ENCODE data around the gene SF3A1. TPM values are rescaled to one million over a fixed set of nuclear protein-coding genes. Genes with fewer than 3 reads are reported as not detected.

Gene SF3A1
- total RNA-seq, 1 experiment from 2014 or later = 272 TPM

DNA sequence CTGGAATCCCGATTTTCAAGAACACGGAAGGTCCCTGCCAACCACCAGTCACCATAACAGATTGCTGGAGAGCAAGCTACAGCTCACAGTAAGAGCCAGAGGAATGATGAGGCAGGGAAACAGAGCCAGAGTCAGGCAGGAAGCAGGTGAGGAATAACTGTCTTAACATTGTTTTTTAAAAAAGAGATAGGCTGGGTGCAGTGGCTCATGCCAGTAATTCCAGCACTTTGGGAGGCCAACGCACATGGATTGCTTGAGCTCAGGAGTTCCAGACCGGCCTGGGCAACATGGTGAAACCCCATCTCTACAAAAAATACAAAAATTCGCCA is 53.9 kb downstream of the SF3A1 start:
- ChIA-PET POLR2A (no interaction called here), CTCF (interaction anchor here (0.6 to 7.9 kb wide), 5 partner anchors 14 to 933 kb away, joined by 3 to 57 read pairs (median 4); partner anchors contain the start of genes CASTOR1 and RNF215)
- TF ChIP-seq, protein P1, sequence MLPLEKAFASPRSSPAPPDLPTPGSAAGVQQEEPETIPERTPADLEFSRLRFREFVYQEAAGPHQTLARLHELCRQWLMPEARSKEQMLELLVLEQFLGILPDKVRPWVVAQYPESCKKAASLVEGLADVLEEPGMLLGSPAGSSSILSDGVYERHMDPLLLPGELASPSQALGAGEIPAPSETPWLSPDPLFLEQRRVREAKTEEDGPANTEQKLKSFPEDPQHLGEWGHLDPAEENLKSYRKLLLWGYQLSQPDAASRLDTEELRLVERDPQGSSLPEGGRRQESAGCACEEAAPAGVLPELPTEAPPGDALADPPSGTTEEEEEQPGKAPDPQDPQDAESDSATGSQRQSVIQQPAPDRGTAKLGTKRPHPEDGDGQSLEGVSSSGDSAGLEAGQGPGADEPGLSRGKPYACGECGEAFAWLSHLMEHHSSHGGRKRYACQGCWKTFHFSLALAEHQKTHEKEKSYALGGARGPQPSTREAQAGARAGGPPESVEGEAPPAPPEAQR (CRISPR knock-in tag; IDR thresholded peaks at IDR 0.05) = no peak
- TF ChIP-seq FOXK1 (CRISPR knock-in tag; IDR thresholded peaks at IDR 0.05) (no peak), EMX1 (CRISPR knock-in tag; IDR thresholded peaks at IDR 0.05) (no peak), SMAD3 (CRISPR knock-in tag; IDR thresholded peaks at IDR 0.05; ENCODE audit: borderline replicate concordance) (no peak), SP1 (CRISPR knock-in tag; conservative IDR thresholded peaks at IDR 0.05) (no peak), IRF2 (CRISPR knock-in tag; IDR thresholded peaks at IDR 0.05; ENCODE audit: borderline replicate concordance, low read depth) (no peak), NFE2L1 (CRISPR knock-in tag; IDR thresholded peaks at IDR 0.05) (no peak), ZNF138 (CRISPR knock-in tag; conservative IDR thresholded peaks at IDR 0.05) (no peak), FOXP1 (CRISPR knock-in tag; IDR thresholded peaks at IDR 0.05; ENCODE audit: borderline replicate concordance) (no peak), NFYB (CRISPR knock-in tag; conservative IDR thresholded peaks at IDR 0.05; ENCODE audit: low read depth) (no peak), SMAD4 (CRISPR knock-in tag; IDR thresholded peaks at IDR 0.05) (no peak), HMGA2 (CRISPR knock-in tag; IDR thresholded peaks at IDR 0.05) (no peak)
- TF ChIP-seq, protein P2, sequence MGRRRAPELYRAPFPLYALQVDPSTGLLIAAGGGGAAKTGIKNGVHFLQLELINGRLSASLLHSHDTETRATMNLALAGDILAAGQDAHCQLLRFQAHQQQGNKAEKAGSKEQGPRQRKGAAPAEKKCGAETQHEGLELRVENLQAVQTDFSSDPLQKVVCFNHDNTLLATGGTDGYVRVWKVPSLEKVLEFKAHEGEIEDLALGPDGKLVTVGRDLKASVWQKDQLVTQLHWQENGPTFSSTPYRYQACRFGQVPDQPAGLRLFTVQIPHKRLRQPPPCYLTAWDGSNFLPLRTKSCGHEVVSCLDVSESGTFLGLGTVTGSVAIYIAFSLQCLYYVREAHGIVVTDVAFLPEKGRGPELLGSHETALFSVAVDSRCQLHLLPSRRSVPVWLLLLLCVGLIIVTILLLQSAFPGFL (CRISPR knock-in tag; IDR thresholded peaks at IDR 0.05; ENCODE audit: borderline replicate concordance) = no peak
- TF ChIP-seq, protein P3, sequence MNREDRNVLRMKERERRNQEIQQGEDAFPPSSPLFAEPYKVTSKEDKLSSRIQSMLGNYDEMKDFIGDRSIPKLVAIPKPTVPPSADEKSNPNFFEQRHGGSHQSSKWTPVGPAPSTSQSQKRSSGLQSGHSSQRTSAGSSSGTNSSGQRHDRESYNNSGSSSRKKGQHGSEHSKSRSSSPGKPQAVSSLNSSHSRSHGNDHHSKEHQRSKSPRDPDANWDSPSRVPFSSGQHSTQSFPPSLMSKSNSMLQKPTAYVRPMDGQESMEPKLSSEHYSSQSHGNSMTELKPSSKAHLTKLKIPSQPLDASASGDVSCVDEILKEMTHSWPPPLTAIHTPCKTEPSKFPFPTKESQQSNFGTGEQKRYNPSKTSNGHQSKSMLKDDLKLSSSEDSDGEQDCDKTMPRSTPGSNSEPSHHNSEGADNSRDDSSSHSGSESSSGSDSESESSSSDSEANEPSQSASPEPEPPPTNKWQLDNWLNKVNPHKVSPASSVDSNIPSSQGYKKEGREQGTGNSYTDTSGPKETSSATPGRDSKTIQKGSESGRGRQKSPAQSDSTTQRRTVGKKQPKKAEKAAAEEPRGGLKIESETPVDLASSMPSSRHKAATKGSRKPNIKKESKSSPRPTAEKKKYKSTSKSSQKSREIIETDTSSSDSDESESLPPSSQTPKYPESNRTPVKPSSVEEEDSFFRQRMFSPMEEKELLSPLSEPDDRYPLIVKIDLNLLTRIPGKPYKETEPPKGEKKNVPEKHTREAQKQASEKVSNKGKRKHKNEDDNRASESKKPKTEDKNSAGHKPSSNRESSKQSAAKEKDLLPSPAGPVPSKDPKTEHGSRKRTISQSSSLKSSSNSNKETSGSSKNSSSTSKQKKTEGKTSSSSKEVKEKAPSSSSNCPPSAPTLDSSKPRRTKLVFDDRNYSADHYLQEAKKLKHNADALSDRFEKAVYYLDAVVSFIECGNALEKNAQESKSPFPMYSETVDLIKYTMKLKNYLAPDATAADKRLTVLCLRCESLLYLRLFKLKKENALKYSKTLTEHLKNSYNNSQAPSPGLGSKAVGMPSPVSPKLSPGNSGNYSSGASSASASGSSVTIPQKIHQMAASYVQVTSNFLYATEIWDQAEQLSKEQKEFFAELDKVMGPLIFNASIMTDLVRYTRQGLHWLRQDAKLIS (CRISPR knock-in tag; IDR thresholded peaks at IDR 0.05; ENCODE audit: borderline replicate concordance) = no peak
- TF ChIP-seq, protein P4, sequence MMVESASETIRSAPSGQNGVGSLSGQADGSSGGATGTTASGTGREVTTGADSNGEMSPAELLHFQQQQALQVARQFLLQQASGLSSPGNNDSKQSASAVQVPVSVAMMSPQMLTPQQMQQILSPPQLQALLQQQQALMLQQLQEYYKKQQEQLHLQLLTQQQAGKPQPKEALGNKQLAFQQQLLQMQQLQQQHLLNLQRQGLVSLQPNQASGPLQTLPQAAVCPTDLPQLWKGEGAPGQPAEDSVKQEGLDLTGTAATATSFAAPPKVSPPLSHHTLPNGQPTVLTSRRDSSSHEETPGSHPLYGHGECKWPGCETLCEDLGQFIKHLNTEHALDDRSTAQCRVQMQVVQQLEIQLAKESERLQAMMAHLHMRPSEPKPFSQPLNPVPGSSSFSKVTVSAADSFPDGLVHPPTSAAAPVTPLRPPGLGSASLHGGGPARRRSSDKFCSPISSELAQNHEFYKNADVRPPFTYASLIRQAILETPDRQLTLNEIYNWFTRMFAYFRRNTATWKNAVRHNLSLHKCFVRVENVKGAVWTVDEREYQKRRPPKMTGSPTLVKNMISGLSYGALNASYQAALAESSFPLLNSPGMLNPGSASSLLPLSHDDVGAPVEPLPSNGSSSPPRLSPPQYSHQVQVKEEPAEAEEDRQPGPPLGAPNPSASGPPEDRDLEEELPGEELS (CRISPR knock-in tag; IDR thresholded peaks at IDR 0.05) = no peak
- TF ChIP-seq, protein P5, sequence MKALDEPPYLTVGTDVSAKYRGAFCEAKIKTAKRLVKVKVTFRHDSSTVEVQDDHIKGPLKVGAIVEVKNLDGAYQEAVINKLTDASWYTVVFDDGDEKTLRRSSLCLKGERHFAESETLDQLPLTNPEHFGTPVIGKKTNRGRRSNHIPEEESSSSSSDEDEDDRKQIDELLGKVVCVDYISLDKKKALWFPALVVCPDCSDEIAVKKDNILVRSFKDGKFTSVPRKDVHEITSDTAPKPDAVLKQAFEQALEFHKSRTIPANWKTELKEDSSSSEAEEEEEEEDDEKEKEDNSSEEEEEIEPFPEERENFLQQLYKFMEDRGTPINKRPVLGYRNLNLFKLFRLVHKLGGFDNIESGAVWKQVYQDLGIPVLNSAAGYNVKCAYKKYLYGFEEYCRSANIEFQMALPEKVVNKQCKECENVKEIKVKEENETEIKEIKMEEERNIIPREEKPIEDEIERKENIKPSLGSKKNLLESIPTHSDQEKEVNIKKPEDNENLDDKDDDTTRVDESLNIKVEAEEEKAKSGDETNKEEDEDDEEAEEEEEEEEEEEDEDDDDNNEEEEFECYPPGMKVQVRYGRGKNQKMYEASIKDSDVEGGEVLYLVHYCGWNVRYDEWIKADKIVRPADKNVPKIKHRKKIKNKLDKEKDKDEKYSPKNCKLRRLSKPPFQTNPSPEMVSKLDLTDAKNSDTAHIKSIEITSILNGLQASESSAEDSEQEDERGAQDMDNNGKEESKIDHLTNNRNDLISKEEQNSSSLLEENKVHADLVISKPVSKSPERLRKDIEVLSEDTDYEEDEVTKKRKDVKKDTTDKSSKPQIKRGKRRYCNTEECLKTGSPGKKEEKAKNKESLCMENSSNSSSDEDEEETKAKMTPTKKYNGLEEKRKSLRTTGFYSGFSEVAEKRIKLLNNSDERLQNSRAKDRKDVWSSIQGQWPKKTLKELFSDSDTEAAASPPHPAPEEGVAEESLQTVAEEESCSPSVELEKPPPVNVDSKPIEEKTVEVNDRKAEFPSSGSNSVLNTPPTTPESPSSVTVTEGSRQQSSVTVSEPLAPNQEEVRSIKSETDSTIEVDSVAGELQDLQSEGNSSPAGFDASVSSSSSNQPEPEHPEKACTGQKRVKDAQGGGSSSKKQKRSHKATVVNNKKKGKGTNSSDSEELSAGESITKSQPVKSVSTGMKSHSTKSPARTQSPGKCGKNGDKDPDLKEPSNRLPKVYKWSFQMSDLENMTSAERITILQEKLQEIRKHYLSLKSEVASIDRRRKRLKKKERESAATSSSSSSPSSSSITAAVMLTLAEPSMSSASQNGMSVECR (CRISPR knock-in tag; IDR thresholded peaks at IDR 0.05; ENCODE audit: borderline replicate concordance) = no peak
- TF ChIP-seq, protein P6, sequence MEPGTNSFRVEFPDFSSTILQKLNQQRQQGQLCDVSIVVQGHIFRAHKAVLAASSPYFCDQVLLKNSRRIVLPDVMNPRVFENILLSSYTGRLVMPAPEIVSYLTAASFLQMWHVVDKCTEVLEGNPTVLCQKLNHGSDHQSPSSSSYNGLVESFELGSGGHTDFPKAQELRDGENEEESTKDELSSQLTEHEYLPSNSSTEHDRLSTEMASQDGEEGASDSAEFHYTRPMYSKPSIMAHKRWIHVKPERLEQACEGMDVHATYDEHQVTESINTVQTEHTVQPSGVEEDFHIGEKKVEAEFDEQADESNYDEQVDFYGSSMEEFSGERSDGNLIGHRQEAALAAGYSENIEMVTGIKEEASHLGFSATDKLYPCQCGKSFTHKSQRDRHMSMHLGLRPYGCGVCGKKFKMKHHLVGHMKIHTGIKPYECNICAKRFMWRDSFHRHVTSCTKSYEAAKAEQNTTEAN (CRISPR knock-in tag; IDR thresholded peaks at IDR 0.05) = no peak
- TF ChIP-seq, protein P7, sequence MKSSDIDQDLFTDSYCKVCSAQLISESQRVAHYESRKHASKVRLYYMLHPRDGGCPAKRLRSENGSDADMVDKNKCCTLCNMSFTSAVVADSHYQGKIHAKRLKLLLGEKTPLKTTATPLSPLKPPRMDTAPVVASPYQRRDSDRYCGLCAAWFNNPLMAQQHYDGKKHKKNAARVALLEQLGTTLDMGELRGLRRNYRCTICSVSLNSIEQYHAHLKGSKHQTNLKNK (CRISPR knock-in tag; IDR thresholded peaks at IDR 0.05) = no peak
- no peak for ATAC-seq
- Mint-ChIP-seq H3K36me3 (no peaks in the 10 kb centered on the region; the same call in 1 of the 2 replicates), H3K4me3 (no peak overlapping the region), H3K9me3 (no peaks in the 10 kb centered on the region), H3K4me1 (no peaks in the 10 kb centered on the region), H3K27me3 (ENCODE audit: low read depth) (no peaks in the 10 kb centered on the region), H3K27ac (peak overlapping the region; percentile 58)
- no peak for DNase-seq (ENCODE audit: low spot score)
